ENCODE measurements around the gene MICOS13. TPM values are rescaled to one million over a fixed set of nuclear protein-coding genes. Genes with fewer than 3 reads are reported as not detected.
"Not testable (repeated sequence)": the region's sequence is repeated elsewhere in the genome, so short reads cannot be mapped to it uniquely, and the experiment has no call there.

MICOS13 gene
- total RNA-seq, 4 donors from 2014 or later = 30.3 to 73.5 (median 52.6) TPM

DNA sequence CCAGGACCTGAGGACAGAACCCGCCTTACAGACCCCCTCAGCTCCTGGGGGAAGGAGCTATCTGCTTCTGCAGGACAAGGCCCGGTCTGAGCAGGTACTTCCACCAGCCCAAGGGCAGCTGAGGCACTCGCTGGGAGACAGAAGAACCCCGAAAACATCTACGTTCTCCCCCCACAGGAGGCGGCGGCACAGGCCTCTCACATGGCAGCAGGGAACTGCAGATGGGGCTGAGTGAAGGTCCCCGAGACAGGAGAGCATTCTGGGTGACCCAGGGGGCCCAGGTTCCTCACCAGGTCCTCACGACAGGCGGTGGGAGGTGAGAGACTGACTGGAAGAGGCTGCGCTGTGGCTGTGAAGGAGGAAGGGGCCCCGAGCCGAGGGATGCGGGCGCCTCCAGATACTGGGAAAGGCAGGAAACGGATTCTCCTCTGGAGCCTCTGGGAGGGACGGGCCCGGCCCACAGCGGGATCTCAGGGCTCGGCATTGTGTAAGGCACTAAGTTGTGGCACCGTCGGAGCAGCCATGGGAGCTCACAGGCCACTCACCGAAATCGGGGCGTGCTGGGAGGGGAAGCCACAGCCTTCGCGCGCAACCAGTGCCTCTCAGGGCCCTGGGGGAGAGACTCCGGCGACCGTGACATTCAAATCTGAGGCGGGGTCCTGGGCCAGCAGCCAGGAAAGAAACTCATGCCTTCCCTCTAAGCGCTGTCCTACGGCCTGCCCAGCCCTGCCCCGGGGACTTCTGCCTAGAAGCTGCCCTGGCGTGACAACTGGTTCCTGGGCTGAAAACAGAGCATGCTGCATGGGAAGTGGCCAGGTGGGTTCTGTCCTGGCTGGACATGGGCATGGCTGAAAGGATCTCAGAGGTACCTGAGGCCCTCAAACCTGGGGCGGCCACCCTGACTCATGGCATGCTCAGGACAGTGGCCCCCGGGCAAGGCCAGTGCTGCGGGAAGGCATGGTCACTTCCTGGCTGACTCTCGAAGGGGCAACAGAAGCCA is 23.8 kb upstream of the MICOS13 start:
- DNase-seq = no peak
- intact Hi-C loops (cut with DNase I; ENCODE audit: low total_unique reads) (no loop called here), in situ Hi-C loops (cut with MboI; ENCODE audit: low pct_ligation_motif_present in 1 of 4, low pct_unique_long_range_greater_than_20kb in 1 of 4, low sequenced_read_pairs in 3 of 4) (no loop called here)
- no peaks in the 10 kb centered on the region for H3K27me3 ChIP-seq
- peaks cover 0 to 32% (median 7%) of the 10 kb centered on the region in 4 donors for H3K36me3 ChIP-seq
- no peak overlapping the region for H3K4me3 ChIP-seq
- TF ChIP-seq POLR2A (IDR thresholded peaks at IDR 0.05) = no peak
- no peak for TF ChIP-seq EP300 (IDR thresholded peaks at IDR 0.05; ENCODE audit: low read depth)
- TF ChIP-seq POLR2AphosphoS5 (IDR thresholded peaks at IDR 0.05) = no peak
- TF ChIP-seq, protein P1, sequence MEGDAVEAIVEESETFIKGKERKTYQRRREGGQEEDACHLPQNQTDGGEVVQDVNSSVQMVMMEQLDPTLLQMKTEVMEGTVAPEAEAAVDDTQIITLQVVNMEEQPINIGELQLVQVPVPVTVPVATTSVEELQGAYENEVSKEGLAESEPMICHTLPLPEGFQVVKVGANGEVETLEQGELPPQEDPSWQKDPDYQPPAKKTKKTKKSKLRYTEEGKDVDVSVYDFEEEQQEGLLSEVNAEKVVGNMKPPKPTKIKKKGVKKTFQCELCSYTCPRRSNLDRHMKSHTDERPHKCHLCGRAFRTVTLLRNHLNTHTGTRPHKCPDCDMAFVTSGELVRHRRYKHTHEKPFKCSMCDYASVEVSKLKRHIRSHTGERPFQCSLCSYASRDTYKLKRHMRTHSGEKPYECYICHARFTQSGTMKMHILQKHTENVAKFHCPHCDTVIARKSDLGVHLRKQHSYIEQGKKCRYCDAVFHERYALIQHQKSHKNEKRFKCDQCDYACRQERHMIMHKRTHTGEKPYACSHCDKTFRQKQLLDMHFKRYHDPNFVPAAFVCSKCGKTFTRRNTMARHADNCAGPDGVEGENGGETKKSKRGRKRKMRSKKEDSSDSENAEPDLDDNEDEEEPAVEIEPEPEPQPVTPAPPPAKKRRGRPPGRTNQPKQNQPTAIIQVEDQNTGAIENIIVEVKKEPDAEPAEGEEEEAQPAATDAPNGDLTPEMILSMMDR (IDR thresholded peaks at IDR 0.05) = no peak
- 94 to 97% methylated on average over 6 to 38 of the region's 40 CpGs for WGBS, 2 donors (ENCODE audit: low coverage in 1 of 2)
- no peaks in the 10 kb centered on the region for H3K4me1 ChIP-seq
- no peak overlapping the region for H3K27ac ChIP-seq
- H3K9me3 ChIP-seq = no peaks in the 10 kb centered on the region

DNA sequence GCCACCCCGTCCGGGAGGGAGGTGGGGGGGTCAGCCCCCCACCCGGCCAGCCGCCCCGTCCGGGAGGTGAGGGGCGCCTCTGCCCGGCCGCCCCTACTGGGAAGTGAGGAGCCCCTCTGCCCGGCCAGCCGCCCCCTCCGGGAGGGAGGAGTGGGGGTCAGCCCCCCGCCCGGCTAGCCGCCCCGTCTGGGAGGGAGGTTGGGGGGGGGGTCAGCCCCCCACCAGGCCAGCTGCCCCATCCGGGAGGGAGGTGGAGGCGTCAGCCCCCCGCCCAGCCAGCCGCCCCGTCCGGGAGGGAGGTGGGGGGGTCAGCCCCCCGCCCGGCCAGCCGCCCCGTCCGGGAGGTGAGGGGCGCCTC is 21.7 kb upstream of the MICOS13 start:
- DNase-seq; H3K4me1 ChIP-seq; H3K4me3 ChIP-seq; H3K9me3 ChIP-seq; in situ Hi-C loops (cut with MboI; ENCODE audit: low pct_ligation_motif_present in 1 of 4, low pct_unique_long_range_greater_than_20kb in 1 of 4, low sequenced_read_pairs in 3 of 4); H3K27me3 ChIP-seq; intact Hi-C loops (cut with DNase I; ENCODE audit: low total_unique reads); H3K27ac ChIP-seq: not testable (repeated sequence)
- H3K36me3 ChIP-seq = peaks cover 0 to 29% (median 7%) of the 10 kb centered on the region in 4 donors
- no CpG with 5 or more reads among the region's 28 CpGs for WGBS, 2 donors (ENCODE audit: low coverage in 1 of 2)

DNA sequence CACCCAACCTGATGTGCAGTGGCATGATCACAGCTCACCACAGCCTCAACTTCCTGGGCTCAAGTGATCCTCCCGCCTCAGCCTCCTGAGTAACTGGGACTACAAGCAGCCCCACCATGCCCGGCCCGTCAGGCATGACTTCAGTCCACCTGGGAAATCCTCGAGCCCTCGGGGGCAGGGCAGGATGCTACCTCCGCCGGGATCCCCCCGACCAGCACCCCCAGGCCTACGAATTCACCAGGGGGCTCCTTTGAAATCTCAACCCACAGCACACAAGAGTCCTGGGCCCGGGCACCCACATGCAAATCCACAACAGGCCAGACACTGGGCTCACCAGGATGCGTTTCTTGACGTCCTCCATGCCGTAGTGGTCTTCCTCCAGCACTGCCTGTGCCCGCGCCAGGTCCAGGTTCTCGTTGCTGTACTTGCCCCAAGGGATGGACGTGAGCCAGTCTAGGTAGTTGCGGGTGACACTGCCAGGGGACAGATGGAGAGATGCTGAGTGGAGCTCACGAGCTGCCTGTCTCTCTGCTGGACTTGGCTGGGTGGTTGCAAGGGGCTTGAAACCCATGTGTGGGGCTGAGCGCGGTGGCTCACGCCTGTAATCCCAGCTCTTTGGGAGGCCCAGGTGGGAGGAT is 20.3 kb upstream of the MICOS13 start:
- Histone ChIP-seq H3K36me3 (peaks cover 0 to 32% (median 7%) of the 10 kb centered on the region in 4 donors), H3K27me3 (no peaks in the 10 kb centered on the region), H3K4me3 (no peak overlapping the region), H3K27ac (no peak overlapping the region), H3K9me3 (no peaks in the 10 kb centered on the region), H3K4me1 (no peaks in the 10 kb centered on the region)
- TF ChIP-seq, protein P1 (IDR thresholded peaks at IDR 0.05) = no peak
- TF ChIP-seq POLR2AphosphoS5 (IDR thresholded peaks at IDR 0.05) = no peak
- no peak for TF ChIP-seq EP300 (IDR thresholded peaks at IDR 0.05; ENCODE audit: low read depth)
- TF ChIP-seq POLR2A (IDR thresholded peaks at IDR 0.05) = no peak
- in situ Hi-C loops (cut with MboI; ENCODE audit: low pct_ligation_motif_present in 1 of 4, low pct_unique_long_range_greater_than_20kb in 1 of 4, low sequenced_read_pairs in 3 of 4) = no loop called here
- intact Hi-C loops (cut with DNase I; ENCODE audit: low total_unique reads) = no loop called here
- DNase-seq = no peak
- WGBS, 2 donors (ENCODE audit: low coverage in 1 of 2) = 93% methylated on average over 16 of the region's 22 CpGs; no CpG with 5 or more reads in 1 of the 2 donors

DNA sequence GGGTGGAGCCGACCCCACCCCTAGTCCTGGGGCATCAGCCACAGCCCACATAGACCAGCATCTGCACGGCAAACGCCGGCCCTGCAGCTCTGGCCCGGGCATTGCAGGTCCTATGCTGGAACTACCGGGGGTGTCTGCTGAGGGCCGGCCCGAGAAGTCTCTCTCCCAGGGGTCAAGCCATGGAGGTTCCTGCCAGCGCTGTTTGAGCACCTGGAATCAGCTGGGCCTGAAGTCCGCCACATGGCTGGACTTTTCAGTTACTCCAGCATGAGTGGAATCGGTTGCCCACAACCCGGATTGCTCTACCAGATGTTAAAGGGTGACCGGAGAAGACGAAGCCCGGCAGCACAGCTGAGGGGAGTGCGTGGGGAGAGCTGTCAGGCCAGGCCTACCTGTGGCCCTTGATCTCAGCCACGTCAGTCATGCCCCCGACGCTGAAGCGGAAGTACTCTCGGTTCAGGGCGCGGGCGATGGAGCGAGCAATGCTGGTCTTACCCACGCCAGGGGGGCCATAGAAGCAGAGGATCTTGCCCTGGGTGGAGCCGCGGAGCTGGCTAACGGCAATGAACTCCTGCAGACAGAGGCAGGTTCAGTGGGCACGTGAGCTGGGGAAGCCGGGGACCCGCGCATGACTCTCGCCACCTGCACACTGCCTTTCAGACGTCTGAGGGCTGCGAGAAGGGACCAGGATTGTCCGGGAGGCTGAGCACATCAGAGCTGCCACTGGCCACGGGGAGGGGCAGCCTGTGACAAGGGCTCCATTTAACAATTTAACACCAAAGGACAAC is 18.5 kb upstream of the MICOS13 start:
- no peaks in the 10 kb centered on the region for H3K9me3 ChIP-seq
- 88% methylated on average over 35 of the region's 38 CpGs; no CpG with 5 or more reads in 1 of the 2 donors for WGBS, 2 donors (ENCODE audit: low coverage in 1 of 2)
- H3K27ac ChIP-seq = no peak overlapping the region
- no peaks in the 10 kb centered on the region for H3K4me1 ChIP-seq
- intact Hi-C loops (cut with DNase I; ENCODE audit: low total_unique reads) (no loop called here), in situ Hi-C loops (cut with MboI; ENCODE audit: low pct_ligation_motif_present in 1 of 4, low pct_unique_long_range_greater_than_20kb in 1 of 4, low sequenced_read_pairs in 3 of 4) (no loop called here)
- DNase-seq = no peak
- H3K36me3 ChIP-seq = peaks cover 0 to 37% (median 10%) of the 10 kb centered on the region in 4 donors
- TF ChIP-seq EP300 (IDR thresholded peaks at IDR 0.05; ENCODE audit: low read depth) (no peak), POLR2A (IDR thresholded peaks at IDR 0.05) (no peak), POLR2AphosphoS5 (IDR thresholded peaks at IDR 0.05) (no peak)
- TF ChIP-seq, protein P1 (IDR thresholded peaks at IDR 0.05) = no peak
- no peak overlapping the region for H3K4me3 ChIP-seq
- no peaks in the 10 kb centered on the region for H3K27me3 ChIP-seq
